GM12864 (cell line): ENCODE results near the gene OR1Q1.
"Not testable (repeated sequence)": the region's sequence is repeated elsewhere in the genome, so short reads cannot be mapped to it uniquely, and the experiment has no call there.

ENCODE experiments used
- DNase-seq: peaks from one replicate; pipeline ENCODE4 v3.0.0-alpha.2; 2011; ENCODE audit warnings: low read depth
- H3K4me3 ChIP-seq: 2 replicates; pipeline ENCODE4 v1.5.1; 2011; ENCODE audit warnings: mild to moderate bottlenecking, low read depth, low read length, control low read depth
- TF ChIP-seq, protein P1 (sequence below): IDR thresholded peaks from 2 replicates; pipeline ENCODE4 v1.5.1; 2011; ENCODE audit warnings: low read depth, mild to moderate bottlenecking, moderate library complexity, low read length, control low read depth, inconsistent platforms; ENCODE audit errors: missing control alignments

Gene OR1Q1, protein sequence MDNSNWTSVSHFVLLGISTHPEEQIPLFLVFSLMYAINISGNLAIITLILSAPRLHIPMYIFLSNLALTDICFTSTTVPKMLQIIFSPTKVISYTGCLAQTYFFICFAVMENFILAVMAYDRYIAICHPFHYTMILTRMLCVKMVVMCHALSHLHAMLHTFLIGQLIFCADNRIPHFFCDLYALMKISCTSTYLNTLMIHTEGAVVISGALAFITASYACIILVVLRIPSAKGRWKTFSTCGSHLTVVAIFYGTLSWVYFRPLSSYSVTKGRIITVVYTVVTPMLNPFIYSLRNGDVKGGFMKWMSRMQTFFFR

DNA sequence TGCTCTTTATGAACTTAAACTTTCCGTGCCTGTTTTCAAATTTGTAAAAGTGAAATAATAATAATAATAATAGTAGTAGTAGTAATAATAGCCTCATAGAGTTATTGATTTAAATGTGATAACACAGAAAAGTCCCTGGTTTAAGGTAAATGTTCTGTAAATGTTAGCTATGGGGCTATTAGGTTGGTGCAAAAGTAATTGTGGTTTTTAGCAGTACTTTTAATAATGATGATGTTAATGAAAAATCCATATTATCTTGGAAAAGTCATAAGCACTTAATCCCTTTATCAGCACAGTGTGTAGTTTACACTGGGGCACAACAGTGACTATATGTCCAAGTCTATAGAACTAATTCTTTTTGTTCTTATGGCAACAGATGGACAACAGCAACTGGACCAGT, at the start of gene OR1Q1:
Gene OR1Q1, plus strand, starts transcription at position 377 of the 400 bp plus-strand sequence. Its CDS starts 0 bp downstream, at position 377.
- TF ChIP-seq, protein P1, sequence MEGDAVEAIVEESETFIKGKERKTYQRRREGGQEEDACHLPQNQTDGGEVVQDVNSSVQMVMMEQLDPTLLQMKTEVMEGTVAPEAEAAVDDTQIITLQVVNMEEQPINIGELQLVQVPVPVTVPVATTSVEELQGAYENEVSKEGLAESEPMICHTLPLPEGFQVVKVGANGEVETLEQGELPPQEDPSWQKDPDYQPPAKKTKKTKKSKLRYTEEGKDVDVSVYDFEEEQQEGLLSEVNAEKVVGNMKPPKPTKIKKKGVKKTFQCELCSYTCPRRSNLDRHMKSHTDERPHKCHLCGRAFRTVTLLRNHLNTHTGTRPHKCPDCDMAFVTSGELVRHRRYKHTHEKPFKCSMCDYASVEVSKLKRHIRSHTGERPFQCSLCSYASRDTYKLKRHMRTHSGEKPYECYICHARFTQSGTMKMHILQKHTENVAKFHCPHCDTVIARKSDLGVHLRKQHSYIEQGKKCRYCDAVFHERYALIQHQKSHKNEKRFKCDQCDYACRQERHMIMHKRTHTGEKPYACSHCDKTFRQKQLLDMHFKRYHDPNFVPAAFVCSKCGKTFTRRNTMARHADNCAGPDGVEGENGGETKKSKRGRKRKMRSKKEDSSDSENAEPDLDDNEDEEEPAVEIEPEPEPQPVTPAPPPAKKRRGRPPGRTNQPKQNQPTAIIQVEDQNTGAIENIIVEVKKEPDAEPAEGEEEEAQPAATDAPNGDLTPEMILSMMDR, result no peak

DNA sequence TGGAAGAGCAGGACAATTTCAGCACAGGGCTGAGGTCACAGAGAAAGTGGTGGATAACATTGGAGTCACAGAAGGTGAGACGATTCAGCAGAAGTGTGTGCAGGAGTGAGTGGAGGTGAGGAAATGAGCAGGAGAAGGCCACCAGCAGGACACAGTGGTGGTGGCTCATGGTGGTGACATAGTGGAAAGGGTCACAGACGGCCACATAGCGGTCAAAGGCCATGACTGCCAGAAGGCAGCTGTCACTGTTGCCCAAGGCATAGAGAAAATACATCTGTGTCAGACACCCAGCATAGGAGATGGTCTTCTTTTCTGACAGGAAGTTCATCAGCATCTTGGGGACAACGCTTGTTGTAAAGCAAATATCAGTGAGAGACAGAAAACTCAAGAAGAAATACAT, 46.6 kb upstream of the OR1Q1 start:
- DNase-seq, result no peak
- TF ChIP-seq, protein P1, result no peak
- no peak overlapping the region for H3K4me3 ChIP-seq

More for the DNA sequence above, at the start of gene OR1Q1:
- no peak within 1 kb of the TSS for H3K4me3 ChIP-seq
- DNase-seq, result no peak

DNA sequence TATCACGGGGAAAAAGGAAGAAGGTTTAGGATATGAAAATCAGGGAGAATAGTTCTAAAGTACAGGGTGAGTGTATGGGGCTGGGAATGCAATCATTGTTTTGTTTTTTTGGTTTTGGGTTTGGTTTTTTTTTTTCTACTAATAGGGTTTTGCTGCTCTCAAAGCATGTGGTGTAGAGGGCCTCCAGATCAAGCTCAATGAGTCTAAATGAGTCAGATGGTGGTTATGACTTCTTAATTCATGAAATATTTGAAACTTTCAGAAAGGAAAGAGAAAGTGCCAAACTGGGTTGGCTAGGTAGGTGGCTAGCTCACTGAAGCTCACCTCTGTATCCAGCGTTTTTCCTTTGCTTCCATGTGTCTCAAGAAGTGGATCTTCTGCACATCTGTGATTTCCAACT, 42.1 kb upstream of the OR1Q1 start:
- TF ChIP-seq, protein P1, result no peak
- DNase-seq, result no peak
- no peak overlapping the region for H3K4me3 ChIP-seq

DNA sequence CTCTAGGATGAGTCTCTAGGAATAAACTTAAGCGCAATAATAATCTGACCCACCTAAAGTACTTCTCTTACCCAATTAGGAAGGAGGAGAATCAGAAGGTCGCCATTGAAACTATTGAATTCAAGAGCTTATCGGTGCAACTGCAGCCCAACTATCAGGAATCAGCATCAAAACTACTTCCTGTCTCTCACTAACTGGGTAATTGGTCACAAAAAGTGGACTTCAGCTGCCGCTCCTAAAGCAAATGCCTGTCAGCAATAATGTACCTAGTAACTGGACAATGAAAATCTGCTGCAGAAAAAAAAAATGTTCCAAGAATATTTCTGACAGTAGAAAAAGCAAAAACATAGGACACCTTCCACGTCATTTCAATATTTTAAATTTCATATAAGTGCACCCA, 34.7 kb upstream of the OR1Q1 start:
- no peak overlapping the region for H3K4me3 ChIP-seq
- no peak for DNase-seq
- TF ChIP-seq, protein P1, result no peak

DNA sequence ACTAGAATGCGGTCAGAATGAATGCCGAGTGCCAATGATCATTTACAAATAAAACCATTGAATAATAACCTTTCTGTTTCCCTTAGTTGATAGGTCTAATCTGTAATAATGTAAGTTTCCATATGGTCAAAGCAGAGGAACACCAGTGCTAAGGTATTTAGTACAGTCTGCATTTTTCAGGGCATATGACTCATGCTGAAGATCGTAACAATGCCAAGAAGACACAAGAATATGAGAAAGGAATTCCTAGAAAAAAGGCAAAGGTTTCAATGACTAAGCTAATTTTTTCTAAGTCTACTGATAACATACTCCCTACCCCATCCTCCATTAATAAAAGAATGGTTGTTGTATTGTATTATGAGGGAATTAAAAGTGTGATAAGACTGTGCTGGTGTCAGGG, 34.2 kb upstream of the OR1Q1 start:
- TF ChIP-seq, protein P1, result no peak
- H3K4me3 ChIP-seq, result no peak overlapping the region
- DNase-seq, result no peak

DNA sequence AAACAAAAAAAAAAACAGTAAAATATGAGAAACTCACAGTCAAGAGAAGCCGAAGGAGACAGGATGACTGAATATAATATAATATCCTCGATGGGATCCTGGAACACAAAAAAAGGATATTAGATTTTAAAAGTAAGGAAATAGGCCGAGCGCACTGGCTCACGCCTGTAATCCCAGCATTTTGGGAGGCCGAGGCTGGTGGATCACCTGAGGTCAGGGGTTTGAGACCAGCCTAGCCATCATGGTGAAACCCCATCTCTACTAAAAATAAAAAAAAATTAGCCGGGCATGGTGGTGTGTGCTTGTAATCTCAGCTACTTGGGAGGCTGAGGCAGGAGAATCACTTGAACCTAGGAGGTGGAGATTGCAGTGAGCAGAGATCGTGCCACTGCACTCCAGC, 31.3 kb upstream of the OR1Q1 start, which contains the start of gene OR1L8:
Gene OR1L8, minus strand, starts transcription at position 101 of the 400 bp plus-strand sequence. CDS start 14,907 bp downstream, outside the sequence.
- H3K4me3 ChIP-seq, DNase-seq: not testable (repeated sequence)

DNA sequence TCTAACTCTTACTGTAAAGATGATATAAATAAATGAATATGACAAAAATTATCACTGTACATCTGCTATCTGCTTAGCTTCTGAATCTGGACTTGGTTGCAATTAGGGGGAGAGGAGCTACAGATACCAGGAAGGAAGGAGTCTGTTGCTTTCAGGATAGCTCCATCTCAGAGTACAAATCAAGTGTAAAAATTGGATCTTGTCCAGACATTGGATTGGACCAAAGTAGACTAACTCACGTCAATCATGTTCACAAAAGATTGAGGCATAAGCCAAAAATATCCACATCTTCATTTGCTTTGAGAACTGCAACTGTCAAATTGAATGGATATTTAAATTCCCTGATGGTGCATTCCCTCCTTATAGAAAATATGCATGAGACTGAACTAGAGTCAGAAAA, 8.8 kb upstream of the OR1Q1 start:
- DNase-seq, result no peak
- TF ChIP-seq, protein P1, result no peak
- H3K4me3 ChIP-seq, result no peak overlapping the region
